Measurements from ENCODE around the gene LHX3. TPM values are rescaled to one million over a fixed set of nuclear protein-coding genes. Genes with fewer than 3 reads are reported as not detected.

Gene LHX3
- polyA plus RNA-seq, 1 donor from 2014 or later, result not detected

DNA sequence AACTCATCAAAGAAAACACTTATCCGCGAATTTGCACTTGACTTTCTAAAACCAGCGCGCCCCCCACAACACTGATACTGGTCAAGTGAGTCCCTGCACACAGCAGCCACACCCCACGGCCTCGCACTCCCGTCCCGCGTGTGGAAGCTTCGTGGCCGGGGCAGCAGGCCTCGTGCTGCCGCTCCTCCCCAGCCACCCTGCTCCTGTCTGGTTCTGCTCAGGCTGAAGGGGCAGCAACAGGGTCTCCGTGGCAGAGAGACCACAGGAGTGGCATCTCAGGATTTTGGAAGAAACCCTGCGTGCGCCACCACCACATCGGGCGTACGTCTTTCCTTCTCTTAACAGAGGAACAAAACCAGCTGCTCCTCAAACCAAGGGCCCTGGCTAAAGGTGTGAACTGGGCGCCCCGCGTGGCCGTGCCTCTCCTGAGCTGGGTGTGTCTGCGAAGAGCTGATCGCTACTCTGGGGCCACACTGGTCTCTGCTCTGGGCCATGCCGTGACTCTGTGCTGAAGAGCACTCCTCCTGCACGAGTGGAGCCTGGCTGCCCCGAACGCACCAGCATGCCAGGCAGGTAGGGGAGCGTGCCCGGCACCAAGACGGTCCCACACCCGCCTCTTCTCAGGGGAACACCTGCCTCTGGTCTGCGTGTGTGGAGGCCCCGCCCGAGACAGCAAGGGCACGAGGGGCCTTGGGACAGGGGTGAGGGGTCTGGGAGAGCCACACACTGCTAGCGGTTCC is 17.4 kb upstream of the LHX3 start:
- Histone ChIP-seq H3K36me3 (ENCODE audit: insufficient read depth, low read length) (no peaks in the 10 kb centered on the region), H4K20me1 (ENCODE audit: insufficient read depth) (no peaks in the 10 kb centered on the region), H3F3A (ENCODE audit: insufficient read depth, low read length, poor library complexity, severe bottlenecking) (no peaks in the 10 kb centered on the region)

DNA sequence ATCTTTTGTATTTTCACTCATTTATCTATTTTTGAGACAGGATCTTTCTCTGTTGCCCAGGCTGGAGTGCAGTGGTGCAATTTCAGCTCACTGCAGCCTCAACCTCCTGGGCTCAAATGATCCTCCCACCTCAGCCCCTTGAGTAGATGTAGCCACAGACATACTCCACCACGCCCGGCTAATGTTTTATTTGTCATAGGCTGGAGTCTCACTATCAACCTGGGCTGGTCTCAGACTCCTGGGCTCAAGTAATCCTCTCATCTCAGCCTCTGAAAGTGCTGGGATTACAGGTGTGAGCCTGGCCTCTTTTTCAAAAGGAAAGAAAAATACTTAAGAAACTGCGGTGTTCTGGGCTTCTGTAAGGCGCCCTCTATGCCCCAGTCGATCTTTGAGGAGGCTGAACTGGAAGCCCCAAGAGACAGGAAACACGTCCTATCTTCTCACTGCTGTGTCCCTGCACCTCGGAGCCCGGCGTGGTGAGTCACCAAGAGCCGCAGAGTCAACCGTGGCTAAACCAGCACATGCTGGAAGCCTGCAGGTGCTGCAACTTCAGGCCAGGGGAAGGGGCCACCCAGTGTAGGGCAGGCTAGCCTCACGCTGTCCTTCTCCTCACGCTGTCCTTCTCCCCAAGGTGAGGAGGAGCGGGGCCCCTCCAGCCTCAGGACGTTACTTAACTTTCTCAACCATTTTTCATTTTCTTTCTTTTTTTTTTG is 15.2 kb upstream of the LHX3 start:
- H2AFZ ChIP-seq (ENCODE audit: low read depth, low read length), result no peak overlapping the region
- no peak overlapping the region for H3K9ac ChIP-seq (ENCODE audit: low read length)
- H3K9me2 ChIP-seq (ENCODE audit: insufficient read depth, low read length), result no peaks in the 10 kb centered on the region
- no peaks in the 10 kb centered on the region for H3K27me3 ChIP-seq (ENCODE audit: insufficient read depth, low read depth, low read length)
- no peaks in the 10 kb centered on the region for H3K36me3 ChIP-seq (ENCODE audit: insufficient read depth, low read length)
- no peaks in the 10 kb centered on the region for H3K79me2 ChIP-seq (replicated peaks; ENCODE audit: insufficient read depth, low read length)
- H3K27ac ChIP-seq (ENCODE audit: low read length), result no peak overlapping the region
- H3K4me2 ChIP-seq (ENCODE audit: low read length), result no peak overlapping the region
- no peaks in the 10 kb centered on the region for H3K9me3 ChIP-seq (ENCODE audit: low read length)
- H4K20me1 ChIP-seq (ENCODE audit: insufficient read depth), result no peaks in the 10 kb centered on the region
- H3F3A ChIP-seq (ENCODE audit: insufficient read depth, low read length, poor library complexity, severe bottlenecking), result no peaks in the 10 kb centered on the region
- no peak overlapping the region for H3K4me3 ChIP-seq (ENCODE audit: low read length)
- TF ChIP-seq EP300 (conservative IDR thresholded peaks at IDR 0.05; ENCODE audit: poor library complexity, severe bottlenecking) (no peak), SMC3 (conservative IDR thresholded peaks at IDR 0.05; ENCODE audit: poor library complexity) (no peak), POLR2AphosphoS5 (IDR thresholded peaks at IDR 0.05) (no peak), RAD21 (conservative IDR thresholded peaks at IDR 0.05) (no peak), CTCF (IDR thresholded peaks at IDR 0.05; ENCODE audit: poor library complexity, severe bottlenecking) (no peak), MXI1 (conservative IDR thresholded peaks at IDR 0.05; ENCODE audit: poor library complexity, severe bottlenecking) (no peak), EZH2 (IDR thresholded peaks at IDR 0.05; ENCODE audit: borderline replicate concordance, insufficient read depth, low read length, poor library complexity, severe bottlenecking) (no peak)

More for the DNA sequence above, 17.4 kb upstream of the LHX3 start:
- H3K79me2 ChIP-seq (replicated peaks; ENCODE audit: insufficient read depth, low read length), result no peaks in the 10 kb centered on the region
- no peaks in the 10 kb centered on the region for H3K27me3 ChIP-seq (ENCODE audit: insufficient read depth, low read depth, low read length)
- H3K9me2 ChIP-seq (ENCODE audit: insufficient read depth, low read length), result no peaks in the 10 kb centered on the region
- no peak overlapping the region for H3K9ac ChIP-seq (ENCODE audit: low read length)
- no peak overlapping the region for H3K4me2 ChIP-seq (ENCODE audit: low read length)
- H3K9me3 ChIP-seq (ENCODE audit: low read length), result no peaks in the 10 kb centered on the region
- no peak overlapping the region for H2AFZ ChIP-seq (ENCODE audit: low read depth, low read length)
- no peak for TF ChIP-seq EP300 (conservative IDR thresholded peaks at IDR 0.05; ENCODE audit: poor library complexity, severe bottlenecking)
- TF ChIP-seq RAD21 (conservative IDR thresholded peaks at IDR 0.05), result no peak
- TF ChIP-seq EZH2 (IDR thresholded peaks at IDR 0.05; ENCODE audit: borderline replicate concordance, insufficient read depth, low read length, poor library complexity, severe bottlenecking), result no peak
- TF ChIP-seq, protein P1, sequence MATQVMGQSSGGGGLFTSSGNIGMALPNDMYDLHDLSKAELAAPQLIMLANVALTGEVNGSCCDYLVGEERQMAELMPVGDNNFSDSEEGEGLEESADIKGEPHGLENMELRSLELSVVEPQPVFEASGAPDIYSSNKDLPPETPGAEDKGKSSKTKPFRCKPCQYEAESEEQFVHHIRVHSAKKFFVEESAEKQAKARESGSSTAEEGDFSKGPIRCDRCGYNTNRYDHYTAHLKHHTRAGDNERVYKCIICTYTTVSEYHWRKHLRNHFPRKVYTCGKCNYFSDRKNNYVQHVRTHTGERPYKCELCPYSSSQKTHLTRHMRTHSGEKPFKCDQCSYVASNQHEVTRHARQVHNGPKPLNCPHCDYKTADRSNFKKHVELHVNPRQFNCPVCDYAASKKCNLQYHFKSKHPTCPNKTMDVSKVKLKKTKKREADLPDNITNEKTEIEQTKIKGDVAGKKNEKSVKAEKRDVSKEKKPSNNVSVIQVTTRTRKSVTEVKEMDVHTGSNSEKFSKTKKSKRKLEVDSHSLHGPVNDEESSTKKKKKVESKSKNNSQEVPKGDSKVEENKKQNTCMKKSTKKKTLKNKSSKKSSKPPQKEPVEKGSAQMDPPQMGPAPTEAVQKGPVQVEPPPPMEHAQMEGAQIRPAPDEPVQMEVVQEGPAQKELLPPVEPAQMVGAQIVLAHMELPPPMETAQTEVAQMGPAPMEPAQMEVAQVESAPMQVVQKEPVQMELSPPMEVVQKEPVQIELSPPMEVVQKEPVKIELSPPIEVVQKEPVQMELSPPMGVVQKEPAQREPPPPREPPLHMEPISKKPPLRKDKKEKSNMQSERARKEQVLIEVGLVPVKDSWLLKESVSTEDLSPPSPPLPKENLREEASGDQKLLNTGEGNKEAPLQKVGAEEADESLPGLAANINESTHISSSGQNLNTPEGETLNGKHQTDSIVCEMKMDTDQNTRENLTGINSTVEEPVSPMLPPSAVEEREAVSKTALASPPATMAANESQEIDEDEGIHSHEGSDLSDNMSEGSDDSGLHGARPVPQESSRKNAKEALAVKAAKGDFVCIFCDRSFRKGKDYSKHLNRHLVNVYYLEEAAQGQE (IDR thresholded peaks at IDR 0.05; ENCODE audit: borderline replicate concordance), result no peak
- no peak for TF ChIP-seq MXI1 (conservative IDR thresholded peaks at IDR 0.05; ENCODE audit: poor library complexity, severe bottlenecking)
- TF ChIP-seq SMC3 (conservative IDR thresholded peaks at IDR 0.05; ENCODE audit: poor library complexity), result no peak
- TF ChIP-seq POLR2AphosphoS5 (IDR thresholded peaks at IDR 0.05), result no peak
- no peak for TF ChIP-seq TAF1 (IDR thresholded peaks at IDR 0.05; ENCODE audit: low read depth)
- TF ChIP-seq CTCF (IDR thresholded peaks at IDR 0.05; ENCODE audit: poor library complexity, severe bottlenecking), result no peak
- H3K4me3 ChIP-seq (ENCODE audit: low read length), result no peak overlapping the region
- no peak overlapping the region for H3K27ac ChIP-seq (ENCODE audit: low read length)
